ENCODE data around the gene ATP5PD. TPM values are rescaled to one million over a fixed set of nuclear protein-coding genes. Genes with fewer than 3 reads are reported as not detected.

ATP5PD gene
- polyA plus RNA-seq, 1 donor (not counting 4 experiments of a cell fraction or from before 2014, with no cell fraction given): 276 TPM

GRCh38 chr17:75063201-75063600 is 16.4 kb upstream of the ATP5PD start:
- FAIRE-seq: no peak
- Histone ChIP-seq H3K4me1 (ENCODE audit: control insufficient read depth, extremely low read depth, insufficient read depth, low read length) (no peaks in the 10 kb centered on the region), H3K79me2 (ENCODE audit: control insufficient read depth, insufficient read depth, low read length) (no peaks in the 10 kb centered on the region), H3K27ac (ENCODE audit: control insufficient read depth, insufficient read depth, low read length) (no peak overlapping the region), H3K9me1 (ENCODE audit: control insufficient read depth, extremely low read depth, insufficient read depth, low read length) (no peaks in the 10 kb centered on the region), H3K4me3 (ENCODE audit: control insufficient read depth in 2 of 3, extremely low read depth in 1 of 3, insufficient read depth in 2 of 3, low read depth in 1 of 3, low read length in 3 of 3) (no peak overlapping the region), H4K20me1 (ENCODE audit: control insufficient read depth, extremely low read depth, insufficient read depth, low read length) (no peaks in the 10 kb centered on the region), H3K36me3 (ENCODE audit: control insufficient read depth in 2 of 2, extremely low read depth in 1 of 2, insufficient read depth in 2 of 2, low read length in 2 of 2) (peaks cover 26 to 38% of the 10 kb centered on the region in 2 experiments), H3K27me3 (ENCODE audit: control insufficient read depth, extremely low read depth, insufficient read depth, low read length) (no peaks in the 10 kb centered on the region), H3K4me2 (ENCODE audit: control insufficient read depth, extremely low read depth, insufficient read depth, low read depth, low read length) (no peak overlapping the region), H2AFZ (ENCODE audit: control insufficient read depth, low read length) (no peak overlapping the region), H3K9ac (ENCODE audit: control insufficient read depth, extremely low read depth, insufficient read depth, low read length) (no peak overlapping the region), H3K9me3 (ENCODE audit: control insufficient read depth, low read depth, low read length) (no peaks in the 10 kb centered on the region)
- dilution Hi-C loops (cut with MboI; ENCODE audit: extremely low pct_ligation_motif_present, low sequenced_read_pairs): no loop called here
- DNase-seq (ENCODE audit: low read depth, low spot score): no peak
- TF ChIP-seq, protein P1, sequence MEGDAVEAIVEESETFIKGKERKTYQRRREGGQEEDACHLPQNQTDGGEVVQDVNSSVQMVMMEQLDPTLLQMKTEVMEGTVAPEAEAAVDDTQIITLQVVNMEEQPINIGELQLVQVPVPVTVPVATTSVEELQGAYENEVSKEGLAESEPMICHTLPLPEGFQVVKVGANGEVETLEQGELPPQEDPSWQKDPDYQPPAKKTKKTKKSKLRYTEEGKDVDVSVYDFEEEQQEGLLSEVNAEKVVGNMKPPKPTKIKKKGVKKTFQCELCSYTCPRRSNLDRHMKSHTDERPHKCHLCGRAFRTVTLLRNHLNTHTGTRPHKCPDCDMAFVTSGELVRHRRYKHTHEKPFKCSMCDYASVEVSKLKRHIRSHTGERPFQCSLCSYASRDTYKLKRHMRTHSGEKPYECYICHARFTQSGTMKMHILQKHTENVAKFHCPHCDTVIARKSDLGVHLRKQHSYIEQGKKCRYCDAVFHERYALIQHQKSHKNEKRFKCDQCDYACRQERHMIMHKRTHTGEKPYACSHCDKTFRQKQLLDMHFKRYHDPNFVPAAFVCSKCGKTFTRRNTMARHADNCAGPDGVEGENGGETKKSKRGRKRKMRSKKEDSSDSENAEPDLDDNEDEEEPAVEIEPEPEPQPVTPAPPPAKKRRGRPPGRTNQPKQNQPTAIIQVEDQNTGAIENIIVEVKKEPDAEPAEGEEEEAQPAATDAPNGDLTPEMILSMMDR (optimal IDR thresholded peaks at IDR 0.05 in 1 of 3, IDR thresholded peaks at IDR 0.05 in 1 of 3, conservative IDR thresholded peaks at IDR 0.05 in 1 of 3; ENCODE audit: extremely low read depth in 1 of 3, insufficient read depth in 2 of 3, low read length in 3 of 3): no peak
- no peak for TF ChIP-seq EZH2 (IDR thresholded peaks at IDR 0.05; ENCODE audit: low read length)

- no peak for FAIRE-seq
- no peaks in the 10 kb centered on the region for H3K79me2 ChIP-seq (ENCODE audit: control insufficient read depth, insufficient read depth, low read length)
Measured at GRCh38 chr17:75061618-75062017, 14.8 kb upstream of the ATP5PD start.

GRCh38 chr17:75061055-75061438 is 14.3 kb upstream of the ATP5PD start:
- dilution Hi-C loops (cut with MboI; ENCODE audit: extremely low pct_ligation_motif_present, low sequenced_read_pairs): no loop called here
- no peaks in the 10 kb centered on the region for H3K27me3 ChIP-seq (ENCODE audit: control insufficient read depth, extremely low read depth, insufficient read depth, low read length)
- H3K4me3 ChIP-seq (ENCODE audit: control insufficient read depth in 2 of 3, extremely low read depth in 1 of 3, insufficient read depth in 2 of 3, low read depth in 1 of 3, low read length in 3 of 3): no peak overlapping the region
- no peak overlapping the region for H3K27ac ChIP-seq (ENCODE audit: control insufficient read depth, insufficient read depth, low read length)
- H3K9me3 ChIP-seq (ENCODE audit: control insufficient read depth, low read depth, low read length): no peaks in the 10 kb centered on the region
- DNase-seq (ENCODE audit: low read depth, low spot score): no peak
- no peak overlapping the region for H2AFZ ChIP-seq (ENCODE audit: control insufficient read depth, low read length)
- H3K9ac ChIP-seq (ENCODE audit: control insufficient read depth, extremely low read depth, insufficient read depth, low read length): no peak overlapping the region
- H3K79me2 ChIP-seq (ENCODE audit: control insufficient read depth, insufficient read depth, low read length): no peaks in the 10 kb centered on the region
- no peaks in the 10 kb centered on the region for H3K9me1 ChIP-seq (ENCODE audit: control insufficient read depth, extremely low read depth, insufficient read depth, low read length)
- H4K20me1 ChIP-seq (ENCODE audit: control insufficient read depth, extremely low read depth, insufficient read depth, low read length): no peaks in the 10 kb centered on the region
- no peak overlapping the region for H3K4me2 ChIP-seq (ENCODE audit: control insufficient read depth, extremely low read depth, insufficient read depth, low read depth, low read length)
- H3K36me3 ChIP-seq (ENCODE audit: control insufficient read depth in 2 of 2, extremely low read depth in 1 of 2, insufficient read depth in 2 of 2, low read length in 2 of 2): peaks cover 28 to 38% of the 10 kb centered on the region in 2 experiments
- FAIRE-seq: no peak
- no peaks in the 10 kb centered on the region for H3K4me1 ChIP-seq (ENCODE audit: control insufficient read depth, extremely low read depth, insufficient read depth, low read length)
- TF ChIP-seq EZH2 (IDR thresholded peaks at IDR 0.05; ENCODE audit: low read length): no peak
- TF ChIP-seq, protein P1 (optimal IDR thresholded peaks at IDR 0.05 in 1 of 3, IDR thresholded peaks at IDR 0.05 in 1 of 3, conservative IDR thresholded peaks at IDR 0.05 in 1 of 3; ENCODE audit: extremely low read depth in 1 of 3, insufficient read depth in 2 of 3, low read length in 3 of 3): no peak

More at GRCh38 chr17:75061618-75062017, 14.8 kb upstream of the ATP5PD start:
- dilution Hi-C loops (cut with MboI; ENCODE audit: extremely low pct_ligation_motif_present, low sequenced_read_pairs): no loop called here
- Histone ChIP-seq H3K4me2 (ENCODE audit: control insufficient read depth, extremely low read depth, insufficient read depth, low read depth, low read length) (no peak overlapping the region), H3K9me1 (ENCODE audit: control insufficient read depth, extremely low read depth, insufficient read depth, low read length) (no peaks in the 10 kb centered on the region), H3K9me3 (ENCODE audit: control insufficient read depth, low read depth, low read length) (no peaks in the 10 kb centered on the region), H3K9ac (ENCODE audit: control insufficient read depth, extremely low read depth, insufficient read depth, low read length) (no peak overlapping the region), H3K27me3 (ENCODE audit: control insufficient read depth, extremely low read depth, insufficient read depth, low read length) (no peaks in the 10 kb centered on the region), H3K36me3 (ENCODE audit: control insufficient read depth in 2 of 2, extremely low read depth in 1 of 2, insufficient read depth in 2 of 2, low read length in 2 of 2) (peaks cover 26 to 38% of the 10 kb centered on the region in 2 experiments), H4K20me1 (ENCODE audit: control insufficient read depth, extremely low read depth, insufficient read depth, low read length) (no peaks in the 10 kb centered on the region), H3K4me3 (ENCODE audit: control insufficient read depth in 2 of 3, extremely low read depth in 1 of 3, insufficient read depth in 2 of 3, low read depth in 1 of 3, low read length in 3 of 3) (no peak overlapping the region), H3K4me1 (ENCODE audit: control insufficient read depth, extremely low read depth, insufficient read depth, low read length) (no peaks in the 10 kb centered on the region), H3K27ac (ENCODE audit: control insufficient read depth, insufficient read depth, low read length) (no peak overlapping the region), H2AFZ (ENCODE audit: control insufficient read depth, low read length) (no peak overlapping the region)
- TF ChIP-seq EZH2 (IDR thresholded peaks at IDR 0.05; ENCODE audit: low read length): no peak
- no peak for DNase-seq (ENCODE audit: low read depth, low spot score)

Data from keratinocyte (primary cell).